Endothelial cell of umbilical vein (primary cell): Measurements from ENCODE around the gene ZNF10. TPM values are rescaled to one million over a fixed set of nuclear protein-coding genes. Genes with fewer than 3 reads are reported as not detected.

Source experiments
- BruUV-seq: library from RNA; stranded (reverse); fragments of 400-500 nt; replicated peaks from 2 replicates; lab custom pipeline; 2021; lab: Mats Ljungman, UMichigan
- CTCF ChIA-PET: fragments of 300-600, 350-600 bp; sonication (Branson Sonifier 250); formaldehyde crosslinking; loops from one replicate; lab custom pipeline; 2021; ENCODE audit warnings: antibody characterized with exemption, inconsistent platforms; lab: Charles Lee
- POLR2A ChIA-PET: fragments of 300-600, 350-600 bp; sonication (Branson Sonifier 250); formaldehyde crosslinking; loops from one replicate; lab custom pipeline; 2021; ENCODE audit warnings: antibody characterized with exemption, inconsistent platforms; lab: Charles Lee
- DNase-seq: peaks from one replicate; pipeline ENCODE4 v3.0.0-alpha.2; 2011; ENCODE audit warnings: low read depth, low spot score
- FAIRE-seq: peaks from 2 replicates; lab custom pipeline; 2011; peaks lifted over from hg19 to GRCh38; lab: Jason Lieb, UNC
- H2AFZ ChIP-seq: 2 replicates; pipeline ENCODE4 v1.6.0; 2012; ENCODE audit warnings: low read depth, low read length, control low read depth, inconsistent platforms
- H3K27ac ChIP-seq: 2 replicates; pipeline ENCODE4 v1.5.1; 2011; ENCODE audit warnings: low read depth, mild to moderate bottlenecking, control low read depth, low read length, moderate library complexity; ENCODE audit not compliant: insufficient read depth
- H3K27me3 ChIP-seq, 2 experiments: 2 replicates each; pipeline versions ENCODE4 v1.6.0 to v1.6.1; 2011; ENCODE audit warnings: low read length in 2 of 2, mixed read lengths in 1 of 2; ENCODE audit not compliant: control insufficient read depth in 2 of 2, insufficient read depth in 2 of 2
- H3K36me3 ChIP-seq, 2 experiments: 2 replicates in 1 of 2; 3 replicates in 1 of 2; pipeline ENCODE4 v1.5.1; 2011; ENCODE audit warnings: low read length in 2 of 2, mild to moderate bottlenecking in 1 of 2, moderate library complexity in 1 of 2; ENCODE audit not compliant: control insufficient read depth in 2 of 2, insufficient read depth in 2 of 2; ENCODE audit errors: extremely low read depth in 1 of 2
- H3K4me1 ChIP-seq: 3 replicates; pipeline ENCODE4 v1.5.1; 2011; ENCODE audit warnings: mild to moderate bottlenecking, low read length; ENCODE audit not compliant: control insufficient read depth, insufficient read depth; ENCODE audit errors: extremely low read depth
- H3K4me2 ChIP-seq: 2 replicates; pipeline ENCODE4 v1.6.1; 2011; ENCODE audit warnings: low read length, control low read depth, mixed read lengths; ENCODE audit not compliant: insufficient read depth
- H3K4me3 ChIP-seq, 3 experiments: fragments of 200-600 bp in 1 of 3; sonication (generic), shearing (Covaris generic) in 1 of 3; replicated peaks in 1 of 3; 2 replicates each; pipeline ENCODE4 v1.5.1; 2011 to 2016; ENCODE audit warnings: control low read depth in 3 of 3, low read length in 3 of 3, mild to moderate bottlenecking in 2 of 3, inconsistent platforms in 1 of 3, low read depth in 1 of 3, moderate library complexity in 1 of 3; ENCODE audit not compliant: insufficient read depth in 1 of 3
- H3K79me2 ChIP-seq: 2 replicates; pipeline ENCODE4 v1.6.0; 2012; ENCODE audit warnings: low read length, inconsistent platforms; ENCODE audit not compliant: control insufficient read depth, insufficient read depth
- H3K9ac ChIP-seq: replicated peaks from 2 replicates; pipeline ENCODE3; 2011; ENCODE audit warnings: low read length, control low read depth; ENCODE audit not compliant: insufficient read depth; ENCODE audit errors: extremely low read depth
- H3K9me1 ChIP-seq: replicated peaks from 3 replicates; pipeline ENCODE4 v1.6.0; 2011; ENCODE audit warnings: mild to moderate bottlenecking, low read length; ENCODE audit not compliant: control insufficient read depth, insufficient read depth; ENCODE audit errors: extremely low read depth
- H3K9me3 ChIP-seq: replicated peaks from 2 replicates; pipeline ENCODE4 v1.5.1; 2012; ENCODE audit warnings: low read length, inconsistent platforms; ENCODE audit not compliant: control insufficient read depth, insufficient read depth
- H4K20me1 ChIP-seq: replicated peaks from 2 replicates; pipeline ENCODE3; 2011; ENCODE audit warnings: mild to moderate bottlenecking, low read length; ENCODE audit not compliant: control insufficient read depth, insufficient read depth; ENCODE audit errors: extremely low read depth
- CTCF ChIP-seq, 2 donors: IDR thresholded peaks; 1 replicate in 1 of 2; 2 replicates in 1 of 2; pipeline ENCODE4 v1.5.1; 2011; ENCODE audit warnings: low read length in 2 of 2, mild to moderate bottlenecking in 2 of 2, moderate library complexity in 2 of 2, control low read depth in 1 of 2, inconsistent platforms in 1 of 2, low read depth in 1 of 2; ENCODE audit not compliant: insufficient read depth in 1 of 2; ENCODE audit errors: extremely low read depth in 1 of 2
- MYC ChIP-seq: IDR thresholded peaks from one replicate; pipeline ENCODE4 v1.6.1; 2011; ENCODE audit warnings: mild to moderate bottlenecking, low read depth, low read length
- POLR2A ChIP-seq: IDR thresholded peaks from 2 replicates; pipeline ENCODE4 v1.6.1; 2012; ENCODE audit warnings: low read depth, mild to moderate bottlenecking, control low read depth, low read length
- POLR2AphosphoS5 ChIP-seq: IDR thresholded peaks from 2 replicates; pipeline ENCODE4 v1.6.1; 2012; ENCODE audit warnings: low read depth, mild to moderate bottlenecking, control low read depth, low read length, moderate library complexity; ENCODE audit not compliant: insufficient read depth
- dilution Hi-C: fragments of 300-500 bp; cut with MboI; formaldehyde crosslinking; loops from one replicate; pipeline ENCODE4 v1.15.0; 2019; ENCODE audit warnings: low sequenced_read_pairs; ENCODE audit not compliant: extremely low pct_ligation_motif_present
- intact Hi-C: fragments of 100-400 bp; cut with micrococcal nuclease; formaldehyde crosslinking; loops from one replicate; pipeline ENCODE4 v1.10.0; 2022
- polyA plus RNA-seq, 4 experiments: library from polyadenylated mRNA; depleted of rRNA in 3 of 4; stranded (reverse) in 3 of 4; unstranded in 1 of 4; fragments of >200 nt; gene quantifications; 2 replicates each; pipeline versions ENCODE4 v1.2.1 to v1.2.3, GENCODE V29; 2011 to 2012; ENCODE audit warnings: missing spikeins in 1 of 4
- total RNA-seq: library from RNA; stranded (reverse); gene quantifications from 2 replicates; pipeline ENCODE4 v1.2.3, GENCODE V29; 2021

ZNF10 gene
- total and polyA plus RNA-seq, 2 donors (not counting 3 experiments of a cell fraction or from before 2014, with no cell fraction given) = 3.7 to 5.8 TPM

- BruUV-seq = no TSS peak
- no peak for FAIRE-seq
- Histone ChIP-seq H3K79me2 (no peaks in the 10 kb centered on the region), H3K4me3 (no peak overlapping the region), H2AFZ (no peak overlapping the region), H3K9ac (no peak overlapping the region), H3K27ac (no peak overlapping the region), H4K20me1 (no peaks in the 10 kb centered on the region), H3K27me3 (no peaks in the 10 kb centered on the region), H3K36me3 (peaks cover 12 to 14% of the 10 kb centered on the region in 2 experiments), H3K9me3 (peaks cover 39% of the 10 kb centered on the region), H3K9me1 (no peaks in the 10 kb centered on the region), H3K4me2 (no peak overlapping the region), H3K4me1 (no peaks in the 10 kb centered on the region)
- ChIA-PET POLR2A (no interaction called here), CTCF (no interaction called here)
- no peak for DNase-seq
- dilution Hi-C loops = no loop called here
- intact Hi-C loops = no loop called here
- TF ChIP-seq MYC (no peak), POLR2A (no peak), POLR2AphosphoS5 (no peak), CTCF (IDR thresholded peaks at IDR 0.05; ENCODE audit: extremely low read depth in 1 of 2, insufficient read depth in 1 of 2, low read depth in 1 of 2, low read length in 2 of 2) (no peak)
Measured at GRCh38 chr12:133202493-133203343, 72.3 kb downstream of the ZNF10 start.
